ENCODE data around the gene VTN. TPM values are rescaled to one million over a fixed set of nuclear protein-coding genes. Genes with fewer than 3 reads are reported as not detected.
A peak's percentile ranks its signal among the peaks of the same experiment; 100 is the strongest.

Gene VTN
- total RNA-seq, 1 donor from 2014 or later: 2.7 TPM

- DNase-seq (ENCODE audit: low read depth): no peak
- no peak overlapping the region for H2AFZ ChIP-seq (ENCODE audit: low read depth, low read length)
- H3K4me2 ChIP-seq (ENCODE audit: low read length): peak overlapping the region; percentile 57
- peak overlapping the region; percentile 90 for H3K27ac Mint-ChIP-seq (ENCODE audit: unreplicated experiment)
- peak overlapping the region; percentile 54 for H3K9ac ChIP-seq (ENCODE audit: low read length)
- no peaks in the 10 kb centered on the region for H3K27me3 ChIP-seq (ENCODE audit: insufficient read depth, low read length)
- no peak overlapping the region for H3K4me3 ChIP-seq (ENCODE audit: insufficient read depth, low read depth, low read length)
- peaks cover 38% of the 10 kb centered on the region for H3K4me1 ChIP-seq (ENCODE audit: insufficient read depth, low read length)
- peaks cover 49% of the 10 kb centered on the region for H3K36me3 ChIP-seq (ENCODE audit: insufficient read depth, low read length)
- no peak for FAIRE-seq
- peaks cover 28% of the 10 kb centered on the region for H3K36me3 Mint-ChIP-seq (ENCODE audit: low read depth, unreplicated experiment)
- H3K9me3 ChIP-seq (ENCODE audit: insufficient read depth, low read depth, low read length): no peaks in the 10 kb centered on the region
- H3K4me3 Mint-ChIP-seq (ENCODE audit: unreplicated experiment): peak overlapping the region; percentile 56
- TF ChIP-seq EZH2 (IDR thresholded peaks at IDR 0.05; ENCODE audit: insufficient read depth, low read length) (no peak), CTCF (IDR thresholded peaks at IDR 0.05; ENCODE audit: insufficient read depth, low read depth, low read length) (peak; percentile 9)
- no peaks in the 10 kb centered on the region for H3K27me3 Mint-ChIP-seq (ENCODE audit: low read depth, unreplicated experiment)
- H3K27ac ChIP-seq (ENCODE audit: low read depth, low read length): peak overlapping the region; percentile 85
- H3K79me2 ChIP-seq (ENCODE audit: insufficient read depth, low read length): peaks cover 22% of the 10 kb centered on the region
- peaks cover 42% of the 10 kb centered on the region for H4K20me1 ChIP-seq (ENCODE audit: insufficient read depth, low read length)
- H3K9me3 Mint-ChIP-seq (ENCODE audit: unreplicated experiment): peaks cover 5% of the 10 kb centered on the region
- H3K4me1 Mint-ChIP-seq (ENCODE audit: low read depth, unreplicated experiment): peaks cover 19% of the 10 kb centered on the region
Measured at GRCh38 chr17:28346746-28347246, 23.3 kb downstream of the VTN start.

DNA sequence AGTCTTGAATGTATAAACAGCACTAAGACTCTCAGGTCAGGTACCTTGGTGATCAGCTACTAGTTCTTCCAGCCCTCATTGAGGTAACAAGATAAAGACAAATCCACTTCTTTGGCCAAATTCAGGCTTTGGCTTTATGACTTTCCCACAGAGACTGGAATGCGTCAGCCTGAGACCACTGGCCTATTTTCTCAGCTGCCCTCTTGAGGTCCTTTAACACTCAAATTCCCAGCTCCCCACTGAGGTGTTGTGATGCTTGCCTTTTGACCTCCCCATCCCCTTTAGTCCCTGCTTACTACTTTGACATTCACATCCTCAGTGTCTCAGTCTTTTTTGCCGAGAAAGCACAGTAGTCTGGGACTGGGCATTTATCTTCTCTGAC lies 23.9 kb downstream of the VTN start:
- Histone ChIP-seq H3K27me3 (ENCODE audit: insufficient read depth, low read length) (no peaks in the 10 kb centered on the region), H3K4me2 (ENCODE audit: low read length) (peak overlapping the region; percentile 57), H3K27ac (ENCODE audit: low read depth, low read length) (peak overlapping the region; percentile 85), H3K9ac (ENCODE audit: low read length) (peak overlapping the region; percentile 54), H3K4me1 (ENCODE audit: insufficient read depth, low read length) (peaks cover 38% of the 10 kb centered on the region), H3K79me2 (ENCODE audit: insufficient read depth, low read length) (peaks cover 28% of the 10 kb centered on the region), H3K4me3 (ENCODE audit: insufficient read depth, low read depth, low read length) (no peak overlapping the region), H2AFZ (ENCODE audit: low read depth, low read length) (no peak overlapping the region), H3K36me3 (ENCODE audit: insufficient read depth, low read length) (peaks cover 49% of the 10 kb centered on the region), H3K9me3 (ENCODE audit: insufficient read depth, low read depth, low read length) (no peaks in the 10 kb centered on the region), H4K20me1 (ENCODE audit: insufficient read depth, low read length) (peaks cover 48% of the 10 kb centered on the region)
- FAIRE-seq: no peak
- H3K27ac Mint-ChIP-seq (ENCODE audit: unreplicated experiment): peak overlapping the region; percentile 90
- no peak overlapping the region for H3K4me3 Mint-ChIP-seq (ENCODE audit: unreplicated experiment)
- H3K27me3 Mint-ChIP-seq (ENCODE audit: low read depth, unreplicated experiment): no peaks in the 10 kb centered on the region
- TF ChIP-seq CTCF (IDR thresholded peaks at IDR 0.05; ENCODE audit: insufficient read depth, low read depth, low read length) (no peak), EZH2 (IDR thresholded peaks at IDR 0.05; ENCODE audit: insufficient read depth, low read length) (no peak)
- peaks cover 19% of the 10 kb centered on the region for H3K4me1 Mint-ChIP-seq (ENCODE audit: low read depth, unreplicated experiment)
- H3K36me3 Mint-ChIP-seq (ENCODE audit: low read depth, unreplicated experiment): peaks cover 27% of the 10 kb centered on the region
- DNase-seq (ENCODE audit: low read depth): peak; percentile 67
- H3K9me3 Mint-ChIP-seq (ENCODE audit: unreplicated experiment): peaks cover 5% of the 10 kb centered on the region

GRCh38 chr17:28345419-28346198 lies 24.5 kb downstream of the VTN start:
- H2AFZ ChIP-seq (ENCODE audit: low read depth, low read length): no peak overlapping the region
- peaks cover 5% of the 10 kb centered on the region for H3K9me3 Mint-ChIP-seq (ENCODE audit: unreplicated experiment)
- H3K4me2 ChIP-seq (ENCODE audit: low read length): peak overlapping the region; percentile 57
- no peaks in the 10 kb centered on the region for H3K9me3 ChIP-seq (ENCODE audit: insufficient read depth, low read depth, low read length)
- no peak overlapping the region for H3K4me3 Mint-ChIP-seq (ENCODE audit: unreplicated experiment)
- no peak for FAIRE-seq
- no peaks in the 10 kb centered on the region for H3K27me3 ChIP-seq (ENCODE audit: insufficient read depth, low read length)
- peaks cover 33% of the 10 kb centered on the region for H3K79me2 ChIP-seq (ENCODE audit: insufficient read depth, low read length)
- peaks cover 49% of the 10 kb centered on the region for H4K20me1 ChIP-seq (ENCODE audit: insufficient read depth, low read length)
- TF ChIP-seq CTCF (IDR thresholded peaks at IDR 0.05; ENCODE audit: insufficient read depth, low read depth, low read length): no peak
- TF ChIP-seq EZH2 (IDR thresholded peaks at IDR 0.05; ENCODE audit: insufficient read depth, low read length): no peak
- peak overlapping the region; percentile 53 for H3K27ac Mint-ChIP-seq (ENCODE audit: unreplicated experiment)
- peaks cover 19% of the 10 kb centered on the region for H3K4me1 Mint-ChIP-seq (ENCODE audit: low read depth, unreplicated experiment)
- peak overlapping the region; percentile 85 for H3K27ac ChIP-seq (ENCODE audit: low read depth, low read length)
- H3K9ac ChIP-seq (ENCODE audit: low read length): peak overlapping the region; percentile 54
- H3K36me3 Mint-ChIP-seq (ENCODE audit: low read depth, unreplicated experiment): peaks cover 24% of the 10 kb centered on the region
- no peak overlapping the region for H3K4me3 ChIP-seq (ENCODE audit: insufficient read depth, low read depth, low read length)
- no peaks in the 10 kb centered on the region for H3K27me3 Mint-ChIP-seq (ENCODE audit: low read depth, unreplicated experiment)
- peak; percentile 52 for DNase-seq (ENCODE audit: low read depth)
- peaks cover 50% of the 10 kb centered on the region for H3K36me3 ChIP-seq (ENCODE audit: insufficient read depth, low read length)
- peaks cover 38% of the 10 kb centered on the region for H3K4me1 ChIP-seq (ENCODE audit: insufficient read depth, low read length)
